CMK (cell line): Measurements from ENCODE around the gene ADRA1B.

Experiments
- DNase-seq: peaks from one replicate; pipeline ENCODE4 v3.0.0-alpha.2; 2010; ENCODE audit warnings: low read depth

Gene ADRA1B

GRCh38 chr5:159928122-159928909 lies 12.0 kb downstream of the ADRA1B start:
- no peak for DNase-seq

GRCh38 chr5:159929176-159929575 lies 12.9 kb downstream of the ADRA1B start:
- DNase-seq: no peak

GRCh38 chr5:159933531-159934485 lies 17.5 kb downstream of the ADRA1B start:
- no peak for DNase-seq

GRCh38 chr5:159935946-159936345 lies 19.7 kb downstream of the ADRA1B start:
- no peak for DNase-seq

GRCh38 chr5:159936686-159937329 lies 20.5 kb downstream of the ADRA1B start:
- DNase-seq: no peak

GRCh38 chr5:159937580-159937979 lies 21.3 kb downstream of the ADRA1B start:
- DNase-seq: no peak

- no peak for DNase-seq
Measured at GRCh38 chr5:159943326-159943725, 27.0 kb downstream of the ADRA1B start.

- DNase-seq: no peak
Measured at GRCh38 chr5:159944056-159944600, 27.8 kb downstream of the ADRA1B start.

GRCh38 chr5:159945359-159945758 lies 29.1 kb downstream of the ADRA1B start:
- no peak for DNase-seq

GRCh38 chr5:159947708-159948358 lies 31.6 kb downstream of the ADRA1B start:
- DNase-seq: no peak

- no peak for DNase-seq
Measured at GRCh38 chr5:159951387-159951786, 35.1 kb downstream of the ADRA1B start.

GRCh38 chr5:159951834-159952233 lies 35.6 kb downstream of the ADRA1B start:
- DNase-seq: no peak

- DNase-seq: no peak
Measured at GRCh38 chr5:159953609-159954008, 37.3 kb downstream of the ADRA1B start.

GRCh38 chr5:159955056-159955624 lies 38.9 kb downstream of the ADRA1B start:
- no peak for DNase-seq

- no peak for DNase-seq
Measured at GRCh38 chr5:159956074-159956473, 39.8 kb downstream of the ADRA1B start.

- DNase-seq: no peak
Measured at GRCh38 chr5:159961176-159962160, 45.2 kb downstream of the ADRA1B start.

- no peak for DNase-seq
Measured at GRCh38 chr5:159962214-159962613, 45.9 kb downstream of the ADRA1B start.

- DNase-seq: no peak
Measured at GRCh38 chr5:159963935-159964334, 47.7 kb downstream of the ADRA1B start.

GRCh38 chr5:159965031-159965837 lies 49.0 kb downstream of the ADRA1B start:
- DNase-seq: no peak
